Effector memory CD8-positive, alpha-beta T cell (primary cell): ENCODE results near the gene SRGAP3.

ENCODE experiments used
- ATAC-seq: fragments of 150-1000 bp; cut with Tn5 transposase; replicated peaks from 2 replicates; pipeline ENCODE4 v1.10.0; 2021; ENCODE audit warnings: mild to moderate bottlenecking, moderate library complexity
- DNase-seq, 3 experiments: peaks; one replicate each; pipeline ENCODE4 v3.0.0; 2021
- H3K27ac Mint-ChIP-seq, 2 donors: one replicate each; pipeline ENCODE4 v1.8.0; 2022; ENCODE audit warnings: mild to moderate bottlenecking in 2 of 2, mixed read lengths in 2 of 2, moderate library complexity in 2 of 2
- H3K27me3 Mint-ChIP-seq, 2 donors: one replicate each; pipeline ENCODE4 v1.8.0; 2022; ENCODE audit warnings: mixed read lengths in 2 of 2
- H3K36me3 Mint-ChIP-seq: one replicate; pipeline ENCODE4 v1.8.0; 2022; ENCODE audit warnings: mild to moderate bottlenecking, moderate library complexity, mixed read lengths; ENCODE audit not compliant: insufficient read depth
- H3K4me1 Mint-ChIP-seq, 2 donors: one replicate each; pipeline ENCODE4 v1.8.0; 2022; ENCODE audit warnings: low read depth in 2 of 2, mixed read lengths in 2 of 2
- H3K4me3 Mint-ChIP-seq, 2 donors: one replicate each; pipeline ENCODE4 v1.8.0; 2022; ENCODE audit warnings: mild to moderate bottlenecking in 2 of 2, mixed read lengths in 2 of 2, moderate library complexity in 2 of 2
- H3K9me3 Mint-ChIP-seq, 2 donors: one replicate each; pipeline ENCODE4 v1.8.0; 2022; ENCODE audit warnings: mixed read lengths in 2 of 2

The SRGAP3 gene

GRCh38 chr3:9230596-9230995 lies 18.9 kb downstream of the SRGAP3 start:
- Mint-ChIP-seq H3K36me3 (no peaks in the 10 kb centered on the region), H3K27ac (no peak overlapping the region), H3K4me3 (no peak overlapping the region), H3K4me1 (no peaks in the 10 kb centered on the region), H3K27me3 (peaks cover 26 to 36% of the 10 kb centered on the region in 2 donors), H3K9me3 (no peaks in the 10 kb centered on the region)
- ATAC-seq (no peak), DNase-seq (no peak)

GRCh38 chr3:9229879-9230278 lies 19.6 kb downstream of the SRGAP3 start:
- Mint-ChIP-seq H3K4me3 (no peak overlapping the region), H3K9me3 (no peaks in the 10 kb centered on the region), H3K27ac (no peak overlapping the region), H3K4me1 (no peaks in the 10 kb centered on the region), H3K27me3 (peaks cover 22 to 39% of the 10 kb centered on the region in 2 donors), H3K36me3 (no peaks in the 10 kb centered on the region)
- DNase-seq = no peak
- no peak for ATAC-seq

GRCh38 chr3:9229325-9229724 lies 20.1 kb downstream of the SRGAP3 start:
- Mint-ChIP-seq H3K36me3 (no peaks in the 10 kb centered on the region), H3K4me3 (no peak overlapping the region), H3K27me3 (peaks cover 19 to 39% of the 10 kb centered on the region in 2 donors), H3K9me3 (no peaks in the 10 kb centered on the region), H3K4me1 (no peaks in the 10 kb centered on the region), H3K27ac (no peak overlapping the region)
- DNase-seq = no peak
- ATAC-seq = no peak

- Mint-ChIP-seq H3K4me1 (no peaks in the 10 kb centered on the region), H3K9me3 (no peaks in the 10 kb centered on the region), H3K27me3 (peaks cover 10 to 28% of the 10 kb centered on the region in 2 donors), H3K36me3 (no peaks in the 10 kb centered on the region), H3K4me3 (no peak overlapping the region), H3K27ac (no peak overlapping the region)
- DNase-seq (no peak), ATAC-seq (no peak)
Measured at GRCh38 chr3:9226326-9226725, 23.1 kb downstream of the SRGAP3 start.

GRCh38 chr3:9225268-9225667 lies 24.2 kb downstream of the SRGAP3 start:
- Mint-ChIP-seq H3K36me3 (no peaks in the 10 kb centered on the region), H3K4me3 (no peak overlapping the region), H3K27me3 (peaks cover 10 to 28% of the 10 kb centered on the region in 2 donors), H3K4me1 (no peaks in the 10 kb centered on the region), H3K9me3 (no peaks in the 10 kb centered on the region), H3K27ac (no peak overlapping the region)
- ATAC-seq (no peak), DNase-seq (no peak)

GRCh38 chr3:9224490-9224889 lies 25.0 kb downstream of the SRGAP3 start:
- no peak overlapping the region for H3K27ac Mint-ChIP-seq
- H3K4me3 Mint-ChIP-seq = no peak overlapping the region
- no peaks in the 10 kb centered on the region for H3K36me3 Mint-ChIP-seq
- no peaks in the 10 kb centered on the region for H3K9me3 Mint-ChIP-seq
- no peaks in the 10 kb centered on the region for H3K4me1 Mint-ChIP-seq
- ATAC-seq (no peak), DNase-seq (no peak)
- H3K27me3 Mint-ChIP-seq = peaks cover 10 to 28% of the 10 kb centered on the region in 2 donors

- Mint-ChIP-seq H3K9me3 (no peaks in the 10 kb centered on the region), H3K36me3 (no peaks in the 10 kb centered on the region), H3K4me1 (no peaks in the 10 kb centered on the region), H3K4me3 (no peak overlapping the region), H3K27ac (no peak overlapping the region), H3K27me3 (peaks cover 10 to 28% of the 10 kb centered on the region in 2 donors)
- DNase-seq (no peak), ATAC-seq (no peak)
Measured at GRCh38 chr3:9223672-9224071, 25.8 kb downstream of the SRGAP3 start.

- no peak for DNase-seq
- H3K4me3 Mint-ChIP-seq = no peak overlapping the region
- no peaks in the 10 kb centered on the region for H3K36me3 Mint-ChIP-seq
- ATAC-seq = no peak
- no peaks in the 10 kb centered on the region for H3K9me3 Mint-ChIP-seq
- H3K27me3 Mint-ChIP-seq = peaks cover 10 to 28% of the 10 kb centered on the region in 2 donors
- H3K27ac Mint-ChIP-seq = no peak overlapping the region
- H3K4me1 Mint-ChIP-seq = no peaks in the 10 kb centered on the region
Measured at GRCh38 chr3:9222956-9223639, 26.3 kb downstream of the SRGAP3 start.

GRCh38 chr3:9222049-9222448 lies 27.4 kb downstream of the SRGAP3 start:
- ATAC-seq (no peak), DNase-seq (no peak)
- no peaks in the 10 kb centered on the region for H3K36me3 Mint-ChIP-seq
- no peak overlapping the region for H3K27ac Mint-ChIP-seq
- no peaks in the 10 kb centered on the region for H3K4me1 Mint-ChIP-seq
- no peak overlapping the region for H3K4me3 Mint-ChIP-seq
- no peaks in the 10 kb centered on the region for H3K9me3 Mint-ChIP-seq
- peaks cover 7 to 26% of the 10 kb centered on the region in 2 donors for H3K27me3 Mint-ChIP-seq

- Mint-ChIP-seq H3K9me3 (no peaks in the 10 kb centered on the region), H3K4me1 (no peaks in the 10 kb centered on the region), H3K4me3 (no peak overlapping the region), H3K36me3 (no peaks in the 10 kb centered on the region), H3K27ac (no peak overlapping the region), H3K27me3 (peaks cover 8 to 11% of the 10 kb centered on the region in 2 donors)
- DNase-seq (no peak), ATAC-seq (no peak)
Measured at GRCh38 chr3:9218514-9218846, 31.0 kb downstream of the SRGAP3 start.

GRCh38 chr3:9217784-9218513 lies 31.5 kb downstream of the SRGAP3 start:
- no peak overlapping the region for H3K4me3 Mint-ChIP-seq
- no peaks in the 10 kb centered on the region for H3K4me1 Mint-ChIP-seq
- H3K36me3 Mint-ChIP-seq = no peaks in the 10 kb centered on the region
- peaks cover 7 to 11% of the 10 kb centered on the region in 2 donors for H3K27me3 Mint-ChIP-seq
- H3K27ac Mint-ChIP-seq = no peak overlapping the region
- H3K9me3 Mint-ChIP-seq = no peaks in the 10 kb centered on the region
- ATAC-seq (no peak), DNase-seq (no peak)

- Mint-ChIP-seq H3K4me1 (no peaks in the 10 kb centered on the region), H3K27ac (no peak overlapping the region)
- DNase-seq = no peak
Measured at GRCh38 chr3:9216736-9217135, 32.7 kb downstream of the SRGAP3 start.

GRCh38 chr3:9214599-9214998 lies 34.8 kb downstream of the SRGAP3 start:
- H3K27ac Mint-ChIP-seq = no peak overlapping the region
- H3K9me3 Mint-ChIP-seq = no peaks in the 10 kb centered on the region
- ATAC-seq (no peak), DNase-seq (no peak)
- H3K27me3 Mint-ChIP-seq = peaks cover 4 to 7% of the 10 kb centered on the region in 2 donors
- no peaks in the 10 kb centered on the region for H3K36me3 Mint-ChIP-seq
- no peaks in the 10 kb centered on the region for H3K4me1 Mint-ChIP-seq
- no peak overlapping the region for H3K4me3 Mint-ChIP-seq

More at GRCh38 chr3:9216736-9217135, 32.7 kb downstream of the SRGAP3 start:
- no peaks in the 10 kb centered on the region for H3K36me3 Mint-ChIP-seq
- H3K4me3 Mint-ChIP-seq = no peak overlapping the region
- H3K9me3 Mint-ChIP-seq = no peaks in the 10 kb centered on the region
- H3K27me3 Mint-ChIP-seq = peaks cover 7 to 8% of the 10 kb centered on the region in 2 donors
- ATAC-seq = no peak

GRCh38 chr3:9214185-9214584 lies 35.3 kb downstream of the SRGAP3 start:
- Mint-ChIP-seq H3K27ac (no peak overlapping the region), H3K36me3 (no peaks in the 10 kb centered on the region), H3K4me1 (no peaks in the 10 kb centered on the region), H3K27me3 (peaks cover 4 to 7% of the 10 kb centered on the region in 2 donors), H3K9me3 (no peaks in the 10 kb centered on the region), H3K4me3 (no peak overlapping the region)
- DNase-seq (no peak), ATAC-seq (no peak)
